COLO829 (cell line): Measurements from ENCODE around the gene HECTD4.
"Not testable (repeated sequence)": the region's sequence is repeated elsewhere in the genome, so short reads cannot be mapped to it uniquely, and the experiment has no call there.

Experiments used
- DNase-seq: peaks from one replicate; pipeline ENCODE4 v3.0.0; 2012; ENCODE audit warnings: low spot score

Gene HECTD4

GRCh38 chr12:112381883-112382796, at the start of gene HECTD4:
Gene HECTD4, minus strand, starts transcription at chr12:112382431. Its CDS starts 303 bp downstream, at chr12:112382128.
- peak; percentile 89 for DNase-seq

GRCh38 chr12:112431965-112432364, 49.7 kb upstream of the HECTD4 start:
- DNase-seq: no peak

- no peak for DNase-seq
Measured at GRCh38 chr12:112430929-112431328, 48.7 kb upstream of the HECTD4 start.

GRCh38 chr12:112427760-112428159, 45.5 kb upstream of the HECTD4 start:
- no peak for DNase-seq

GRCh38 chr12:112425582-112426382, 43.6 kb upstream of the HECTD4 start:
- DNase-seq: no peak

- no peak for DNase-seq
Measured at GRCh38 chr12:112424126-112424525, 41.9 kb upstream of the HECTD4 start.

- DNase-seq: no peak
Measured at GRCh38 chr12:112422531-112422930, 40.3 kb upstream of the HECTD4 start.

- DNase-seq: no peak
Measured at GRCh38 chr12:112421363-112421762, 39.1 kb upstream of the HECTD4 start.

- DNase-seq: no peak
Measured at GRCh38 chr12:112420740-112421139, 38.5 kb upstream of the HECTD4 start.

- no peak for DNase-seq
Measured at GRCh38 chr12:112419297-112420133, 37.3 kb upstream of the HECTD4 start.

GRCh38 chr12:112418608-112419296, 36.5 kb upstream of the HECTD4 start, which contains the start of gene PTPN11:
Gene PTPN11, plus strand, starts transcription at chr12:112418947. Its CDS starts 165 bp downstream, at chr12:112419112.
- DNase-seq: peak; percentile 55

GRCh38 chr12:112418273-112418607, 36.0 kb upstream of the HECTD4 start:
- DNase-seq: no peak

- not testable (repeated sequence) for DNase-seq
Measured at GRCh38 chr12:112415457-112415856, 33.2 kb upstream of the HECTD4 start.

- no peak for DNase-seq
Measured at GRCh38 chr12:112413855-112414625, 31.8 kb upstream of the HECTD4 start.

- DNase-seq: no peak
Measured at GRCh38 chr12:112409906-112410244, 27.6 kb upstream of the HECTD4 start.

- peak; percentile 95 for DNase-seq
Measured at GRCh38 chr12:112409064-112409905, 27.1 kb upstream of the HECTD4 start, which contains the start of gene RPL6. Gene RPL6, minus strand, starts transcription at chr12:112409605. Its CDS starts 949 bp downstream, at chr12:112408656.

GRCh38 chr12:112408621-112409020, 26.4 kb upstream of the HECTD4 start:
- DNase-seq: no peak

GRCh38 chr12:112407683-112408082, 25.5 kb upstream of the HECTD4 start:
- not testable (repeated sequence) for DNase-seq
